HG02970 (cell line): Measurements from ENCODE around the gene CHN2.

Source experiments
- ATAC-seq: cut with Tn5 transposase; IDR thresholded peaks from one replicate; pipeline ENCODE4 v1.9.1; 2021; ENCODE audit warnings: mild to moderate bottlenecking, moderate library complexity, moderate number of reproducible peaks; ENCODE audit not compliant: unreplicated experiment, low FRiP score

The CHN2 gene

DNA sequence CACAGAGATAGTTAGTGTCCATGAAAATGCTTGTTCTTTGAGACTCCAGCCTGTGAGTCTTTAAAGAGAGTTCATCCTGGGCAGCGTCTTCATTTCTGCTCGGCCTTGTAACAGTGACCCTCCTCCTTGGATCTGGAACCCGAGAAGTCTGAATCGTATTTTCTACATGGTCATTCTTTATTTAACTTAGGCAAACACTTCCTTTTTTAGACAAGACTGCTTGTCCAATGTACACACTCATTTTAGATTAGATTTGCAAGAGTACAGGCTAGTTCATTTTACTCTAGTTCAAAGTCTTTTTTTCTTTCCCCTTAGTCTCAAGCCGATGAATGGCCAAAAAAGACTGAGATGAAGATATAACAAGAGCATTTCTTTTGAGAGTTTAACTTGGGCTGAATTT, 133.5 kb downstream of the CHN2 start:
- ATAC-seq = no peak

DNA sequence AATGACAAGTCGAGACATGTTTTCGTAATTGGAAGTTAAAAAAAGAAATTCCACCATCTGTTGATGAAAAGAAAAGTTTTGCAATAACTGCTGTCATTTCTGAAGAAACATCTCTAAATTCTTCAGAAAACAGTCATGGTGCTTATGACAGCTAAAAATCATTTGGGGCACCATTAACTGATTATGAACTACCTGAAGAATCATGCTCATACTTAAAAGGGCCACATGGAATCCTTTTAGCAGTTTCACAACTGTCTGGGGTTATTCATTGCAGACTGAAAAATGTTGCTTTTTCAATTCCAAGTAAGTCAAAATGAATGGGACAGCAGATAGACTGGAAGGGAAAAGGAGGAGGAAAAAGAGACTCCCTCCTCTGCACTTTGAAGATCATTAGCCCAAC, 134.2 kb downstream of the CHN2 start:
- no peak for ATAC-seq

DNA sequence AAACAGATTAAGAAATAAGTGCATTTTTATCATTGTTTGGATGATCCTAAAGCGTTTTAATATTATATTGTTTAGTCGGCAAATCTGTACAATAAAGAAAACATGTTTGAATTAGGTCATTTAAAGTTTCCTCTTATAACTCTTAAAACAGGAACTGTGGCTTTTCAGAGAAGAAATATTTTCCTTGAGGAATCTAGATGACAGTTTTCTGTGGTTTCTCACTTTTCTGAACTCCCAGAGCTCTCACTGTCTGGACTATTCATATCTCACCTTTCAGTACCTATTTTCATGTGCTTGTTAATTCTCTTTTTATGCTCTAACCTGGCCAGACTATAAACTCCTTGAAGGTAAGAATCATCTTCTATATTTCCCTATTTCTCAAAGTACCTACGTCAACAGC, 135.1 kb downstream of the CHN2 start:
- ATAC-seq = no peak

DNA sequence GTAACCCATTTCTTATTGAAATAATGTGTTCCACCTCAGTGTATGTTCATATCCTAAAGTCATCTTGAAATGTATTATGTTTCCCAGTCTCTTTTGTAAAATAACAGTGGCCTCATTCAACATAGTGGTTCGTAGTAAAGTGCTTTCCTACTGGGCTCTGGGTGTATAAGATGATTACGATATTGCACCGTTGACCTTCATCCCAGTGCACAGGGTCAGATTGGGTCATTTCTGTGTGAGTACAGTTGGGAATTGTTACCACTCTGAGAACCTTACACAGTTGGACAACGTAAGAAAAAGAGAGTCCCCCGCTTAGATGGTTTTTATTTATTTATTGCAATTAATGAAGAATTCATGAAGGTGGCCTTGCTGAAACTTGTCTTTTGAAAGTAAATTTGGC, 135.6 kb downstream of the CHN2 start:
- ATAC-seq = no peak

DNA sequence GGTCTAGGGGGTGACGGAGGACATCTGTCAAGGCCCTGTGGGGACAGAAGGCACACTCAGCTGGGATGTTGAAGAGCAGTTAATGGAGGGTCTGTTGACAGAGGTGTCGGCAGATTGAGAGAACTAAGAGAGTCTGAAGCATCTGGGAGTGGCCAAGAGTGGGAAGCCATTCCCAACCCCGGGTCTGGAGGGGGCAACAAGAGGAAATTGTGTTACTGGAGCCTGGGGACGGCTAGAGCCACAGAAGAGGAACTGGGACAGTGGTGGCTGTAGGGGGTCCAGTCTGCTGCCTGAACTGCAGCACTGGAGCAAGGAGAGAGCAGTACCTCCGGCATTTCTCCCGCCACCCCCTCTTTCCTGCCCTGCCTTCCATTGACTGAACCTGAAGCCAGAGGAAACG, 136.6 kb downstream of the CHN2 start:
- no peak for ATAC-seq

DNA sequence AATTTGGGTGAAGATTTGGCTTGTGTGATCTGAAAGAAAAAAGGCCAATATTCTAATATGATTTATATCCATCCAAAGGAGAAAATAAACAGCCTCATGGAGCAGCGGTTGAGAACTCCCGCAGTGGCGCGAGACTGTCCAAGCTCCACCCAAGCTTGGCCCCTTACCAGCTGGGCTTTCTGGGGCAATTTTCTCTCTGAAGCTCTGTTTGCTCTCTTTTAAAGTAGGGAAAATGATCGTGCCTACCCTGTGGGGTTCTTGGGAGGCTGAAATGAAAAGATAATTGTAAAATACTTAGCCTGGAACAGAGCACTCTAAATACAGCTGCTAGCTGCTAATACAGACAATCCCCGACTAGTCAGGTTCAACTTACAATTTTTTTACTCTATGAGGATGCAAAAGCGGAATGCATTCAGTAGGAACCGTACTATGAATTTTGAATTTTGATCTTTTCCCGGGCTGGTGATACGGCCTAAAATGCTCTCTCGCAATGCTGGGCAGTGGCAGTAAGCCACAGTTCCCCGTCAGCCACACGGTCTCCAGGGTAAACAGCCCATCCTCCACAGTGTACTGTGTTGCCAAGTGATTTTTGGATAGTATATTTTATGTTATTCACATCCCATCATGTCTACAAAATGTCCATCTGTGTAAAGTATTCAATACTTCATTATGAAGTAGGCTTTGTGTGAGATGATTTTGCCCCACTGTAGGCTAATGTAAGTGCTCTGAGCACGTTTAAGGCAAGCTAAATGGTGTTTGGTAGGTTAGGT, 137.7 kb downstream of the CHN2 start:
- ATAC-seq = no peak

DNA sequence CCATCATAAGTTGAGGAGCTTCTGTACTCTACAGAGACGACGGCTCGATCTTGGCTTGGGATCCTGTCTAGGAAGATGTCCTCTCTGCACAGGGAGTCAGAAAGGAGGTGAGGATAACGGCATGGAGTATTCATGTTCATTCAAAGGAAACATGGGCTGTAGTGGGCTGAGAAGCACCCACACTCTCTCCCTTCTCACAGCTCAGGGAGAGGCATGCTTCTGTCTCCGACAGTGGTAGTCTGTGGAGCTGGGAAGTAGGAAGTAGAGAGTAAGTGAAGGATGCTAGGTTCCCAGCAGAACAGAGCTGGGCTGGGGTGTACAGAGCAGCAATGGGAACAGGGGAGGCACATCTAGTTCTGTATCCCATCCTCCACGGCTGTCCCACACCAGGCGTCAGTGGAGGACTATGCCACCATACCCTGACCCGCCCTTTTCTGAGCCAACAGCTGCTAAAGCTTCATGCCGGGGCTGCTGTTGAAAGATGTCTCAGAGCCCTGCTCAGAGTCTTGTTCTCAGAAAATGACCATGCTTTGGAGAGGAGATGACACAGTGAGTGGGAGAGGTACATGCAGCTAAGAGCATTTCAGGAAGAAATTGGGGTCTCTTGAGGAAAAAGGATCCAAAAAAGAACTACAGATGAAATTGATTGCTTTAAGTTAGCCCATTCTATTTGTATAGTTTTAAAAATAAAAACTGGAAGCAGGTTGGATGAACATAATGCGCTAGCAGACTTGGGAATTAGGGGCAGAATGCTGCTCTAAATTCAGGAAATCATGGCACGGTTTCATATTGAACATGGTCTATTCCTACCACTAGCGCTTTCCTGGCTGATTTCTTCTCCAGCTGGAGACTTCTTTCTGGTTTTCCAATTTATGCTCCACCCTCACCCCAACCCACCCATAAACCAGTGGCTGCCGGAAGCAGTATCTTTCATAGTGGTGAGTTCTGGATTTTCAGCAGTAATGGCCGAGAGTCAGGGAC, 138.6 kb downstream of the CHN2 start:
- ATAC-seq = no peak

DNA sequence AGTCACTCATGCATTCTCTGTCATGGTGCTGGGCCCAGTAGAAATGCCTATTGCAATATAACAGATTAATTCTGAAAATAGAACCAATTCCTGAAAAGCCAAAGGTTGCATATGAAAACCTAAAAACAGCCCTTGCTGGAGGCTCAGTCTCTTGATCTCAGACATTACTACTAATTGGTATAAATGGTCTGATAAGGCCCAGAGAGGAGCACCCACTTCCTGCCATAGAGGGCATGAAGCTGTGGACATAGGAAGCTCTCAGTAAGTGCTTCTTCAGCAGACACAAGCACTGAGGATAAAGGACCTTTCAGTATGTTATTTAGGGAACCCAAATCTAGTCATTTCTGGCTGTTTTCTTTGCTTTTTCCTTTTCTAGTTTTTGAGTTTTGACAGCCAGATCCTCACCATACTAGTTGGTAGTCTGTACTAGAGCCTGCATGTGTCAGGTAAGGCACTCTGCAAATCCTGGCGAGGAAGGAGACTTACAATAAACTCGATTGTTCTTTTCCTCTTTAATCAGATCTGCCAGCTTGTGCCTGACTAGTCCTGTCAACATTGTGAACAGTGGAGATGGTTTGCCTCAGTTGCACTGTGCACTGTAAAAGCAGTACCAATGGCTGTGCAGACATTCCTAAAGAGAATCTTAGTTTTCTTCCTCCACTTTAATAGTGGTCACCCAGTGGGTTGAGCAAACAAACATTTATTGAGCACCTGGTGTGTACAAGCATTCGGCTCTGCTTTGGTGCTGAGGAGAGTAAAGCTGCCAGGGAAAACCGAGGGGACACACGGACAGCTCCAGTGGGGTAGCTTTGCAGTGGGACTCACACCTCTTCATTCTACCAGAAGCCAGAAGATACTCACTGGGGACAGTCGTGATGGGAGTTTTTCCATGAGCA, 140.9 kb downstream of the CHN2 start:
- no peak for ATAC-seq

DNA sequence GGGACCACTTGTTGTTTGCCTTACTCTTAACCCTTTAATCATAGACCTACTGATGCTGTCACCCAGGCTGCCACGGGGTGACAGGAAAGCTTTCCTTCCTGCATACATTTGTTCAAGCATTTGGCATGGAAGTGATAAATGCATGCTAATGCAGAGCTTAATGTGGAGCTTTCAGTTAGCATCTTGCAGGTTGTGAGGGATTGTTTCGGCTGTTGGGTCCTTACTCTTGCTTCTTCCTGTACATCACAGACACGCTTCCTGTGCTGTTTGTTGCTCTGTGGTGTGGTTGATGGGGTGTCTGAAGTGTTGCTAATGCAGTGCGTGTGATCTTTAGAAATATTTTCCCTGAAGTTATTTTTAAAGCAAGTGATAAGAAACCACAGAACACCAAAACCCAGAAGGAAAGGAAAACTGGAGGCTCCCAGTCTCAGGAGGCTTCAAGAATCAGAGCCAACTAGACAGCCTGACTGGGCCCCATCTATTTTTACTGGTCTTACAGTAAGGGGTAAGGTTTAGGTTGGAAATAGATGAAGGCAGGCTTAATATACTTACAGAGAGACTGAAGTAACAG, 143.1 kb downstream of the CHN2 start:
- ATAC-seq = no peak

DNA sequence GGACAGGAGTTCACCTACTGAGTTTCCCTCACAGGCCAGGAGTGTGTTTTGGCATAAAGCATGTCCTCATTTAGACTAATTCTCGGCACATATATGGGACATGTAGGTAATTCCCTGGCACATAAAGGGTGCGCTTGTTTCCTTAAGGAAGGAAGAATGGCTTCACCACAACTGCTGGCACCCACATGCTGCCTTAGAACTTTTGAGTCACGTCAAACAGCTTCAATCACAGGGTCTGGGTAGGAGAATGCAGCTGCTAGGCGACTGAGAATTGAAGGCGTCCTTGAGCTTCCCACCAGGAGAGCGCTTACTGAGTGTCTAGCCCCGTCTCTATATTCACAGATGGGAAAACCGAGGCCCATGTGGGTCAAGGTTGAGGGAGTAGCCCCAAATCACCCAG, 146.1 kb downstream of the CHN2 start:
- no peak for ATAC-seq

DNA sequence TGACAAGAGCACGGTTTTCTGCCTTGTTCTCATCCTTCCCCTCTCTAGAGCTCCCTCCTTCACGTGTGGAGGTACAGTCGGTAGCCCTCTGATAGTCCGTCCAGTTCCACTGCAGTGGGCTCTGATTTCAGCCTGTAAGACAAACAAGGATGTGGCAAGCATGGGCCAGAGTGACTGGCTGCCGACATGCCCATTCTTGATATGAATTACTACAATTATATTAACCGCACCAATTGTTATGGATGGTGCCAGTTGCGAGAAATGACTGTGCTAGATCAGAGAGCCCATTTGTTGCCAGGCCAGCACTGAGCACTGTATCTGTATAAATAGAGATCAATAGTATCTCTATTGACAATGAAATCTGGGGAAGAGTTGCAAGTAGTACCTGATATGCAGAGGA, 146.6 kb downstream of the CHN2 start:
- ATAC-seq = no peak

DNA sequence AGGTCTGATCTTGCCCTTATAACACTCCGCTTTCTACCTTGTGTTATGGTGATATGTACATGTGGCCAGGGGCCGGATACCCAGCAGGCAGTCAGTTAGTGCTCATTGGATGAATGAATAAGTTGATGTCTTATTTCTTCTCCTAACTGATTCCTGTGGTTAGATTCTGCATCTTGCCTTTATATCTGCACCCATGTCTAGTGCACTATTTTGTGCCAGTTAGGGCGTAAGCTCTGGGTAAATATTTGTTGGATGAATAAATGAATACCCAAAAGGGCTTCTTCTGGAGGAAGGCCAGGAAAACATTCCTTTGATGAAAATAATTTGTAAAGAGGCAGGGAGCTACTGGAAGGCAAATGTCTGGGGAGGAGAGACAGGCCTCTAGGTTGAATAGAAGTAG, 148.2 kb downstream of the CHN2 start:
- ATAC-seq = no peak

DNA sequence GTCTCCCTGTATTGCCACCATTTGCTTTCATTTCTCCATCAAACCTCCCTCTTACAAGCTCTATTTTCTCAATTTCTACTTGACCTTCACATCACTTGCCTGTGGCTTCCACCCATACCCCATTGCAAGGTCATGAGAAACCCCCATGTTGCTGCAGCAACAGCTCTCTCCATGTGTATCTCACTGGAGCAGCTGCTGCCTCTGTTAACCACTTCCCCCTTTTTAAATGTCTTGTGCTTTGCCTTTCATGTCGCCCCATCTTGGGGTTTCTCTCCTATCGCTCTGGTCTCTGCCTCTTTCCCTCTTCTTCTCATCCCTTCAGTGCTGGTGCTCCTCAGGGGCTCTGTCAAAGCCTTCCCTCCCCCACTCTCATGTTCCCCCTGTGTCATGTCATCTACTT, 148.8 kb downstream of the CHN2 start:
- ATAC-seq = no peak

DNA sequence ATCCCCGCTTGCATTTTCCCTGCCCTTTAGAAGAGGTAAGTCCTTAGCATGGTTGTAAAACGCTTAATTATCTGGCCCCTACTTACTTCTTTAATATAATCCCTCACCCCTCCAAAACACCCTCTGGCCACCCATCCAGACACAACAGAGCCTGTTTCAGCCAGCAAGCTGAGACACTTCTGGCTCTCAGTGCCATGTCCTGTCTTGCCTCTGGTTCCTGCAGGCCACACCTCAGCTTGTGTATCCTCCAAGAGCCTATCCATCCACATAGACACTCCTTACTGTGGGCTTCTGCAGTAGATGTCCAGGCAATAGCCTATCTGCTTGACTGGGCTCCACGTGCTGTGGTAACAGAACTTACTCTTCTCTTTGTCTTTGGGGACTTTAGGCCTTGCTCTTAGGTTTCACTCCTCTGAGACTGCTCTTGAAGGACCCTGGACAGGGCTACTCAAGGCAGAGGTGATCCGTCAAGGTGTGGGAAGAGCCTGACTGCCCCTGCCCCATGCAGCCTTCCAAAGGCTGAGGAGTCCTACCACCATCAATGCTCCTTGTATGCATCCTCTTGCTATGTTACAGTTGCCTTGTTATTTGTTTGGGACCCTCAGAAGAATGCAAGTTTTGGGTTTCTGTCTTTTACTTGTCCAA, 149.9 kb downstream of the CHN2 start:
- no peak for ATAC-seq

DNA sequence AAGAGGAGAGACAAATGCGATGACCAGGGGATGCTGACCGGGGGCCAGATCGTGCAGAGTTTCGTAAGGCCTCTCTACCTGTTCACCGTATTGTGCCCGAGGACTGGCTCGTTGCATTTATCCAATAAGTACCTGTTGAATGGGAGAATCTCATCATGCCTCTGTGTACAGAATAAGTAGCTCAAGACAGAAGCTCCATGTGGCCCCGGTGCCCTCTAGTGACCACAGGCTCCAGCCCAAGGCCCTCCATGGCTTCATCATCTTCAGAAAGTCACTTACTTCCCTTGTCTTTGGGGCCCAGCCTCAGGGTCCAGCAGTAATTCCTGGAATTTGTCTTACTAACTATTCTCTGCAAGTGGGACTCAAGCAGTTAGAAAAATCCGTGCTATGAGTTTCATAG, 151.0 kb downstream of the CHN2 start:
- ATAC-seq = no peak

DNA sequence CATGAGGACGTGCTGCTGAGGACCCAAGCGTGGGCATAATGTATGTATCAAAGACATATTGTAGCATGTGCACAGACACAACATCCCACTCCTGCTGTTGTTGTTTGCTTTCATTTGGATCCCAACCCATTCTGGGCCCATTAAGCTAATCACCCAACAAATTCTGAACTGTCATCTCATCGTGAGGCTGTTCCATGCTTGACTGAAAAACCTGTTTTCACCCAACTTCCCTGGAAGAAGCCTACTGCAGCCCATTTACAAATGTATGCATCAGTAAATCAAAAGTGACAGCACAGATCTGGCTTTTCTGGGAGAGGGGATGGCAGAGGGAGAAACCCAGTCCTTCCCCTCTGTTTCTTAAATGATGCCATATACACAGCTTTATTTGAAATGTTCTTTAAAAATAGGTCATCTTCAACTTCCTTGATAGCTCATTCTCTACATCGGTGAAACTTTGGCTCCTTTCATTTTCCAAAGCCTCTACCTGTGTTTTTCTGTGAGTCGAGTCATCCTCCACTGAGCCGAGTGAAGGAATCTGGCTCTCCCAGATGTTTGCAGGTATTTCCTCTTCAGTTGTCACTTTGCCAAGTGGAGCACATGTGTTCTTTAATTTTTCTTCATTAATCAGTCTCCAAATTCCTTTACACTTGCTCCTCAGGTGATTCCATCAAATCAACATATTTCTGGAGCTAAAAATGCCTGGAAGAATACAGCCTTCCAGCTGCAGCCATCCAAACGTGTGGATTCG, 151.8 kb downstream of the CHN2 start:
- ATAC-seq = no peak

DNA sequence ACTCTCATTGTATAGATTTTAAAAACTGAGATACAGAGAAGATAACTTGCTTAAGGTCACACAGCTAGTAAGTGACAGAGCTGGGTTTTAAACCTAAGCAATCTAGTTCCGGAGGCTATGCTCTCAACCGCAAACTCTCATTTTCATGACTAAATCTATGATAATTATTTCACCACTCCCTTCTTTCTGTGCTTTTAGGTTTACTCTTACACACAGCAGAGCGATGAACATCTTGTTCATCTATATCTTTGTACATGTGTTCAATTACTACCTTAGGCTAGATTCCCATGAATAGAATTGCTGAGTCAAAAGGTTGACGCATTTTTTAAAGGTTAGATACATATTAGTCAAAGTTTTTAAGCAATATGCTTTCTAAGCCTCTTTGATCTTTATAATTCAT, 154.8 kb downstream of the CHN2 start:
- ATAC-seq = no peak

DNA sequence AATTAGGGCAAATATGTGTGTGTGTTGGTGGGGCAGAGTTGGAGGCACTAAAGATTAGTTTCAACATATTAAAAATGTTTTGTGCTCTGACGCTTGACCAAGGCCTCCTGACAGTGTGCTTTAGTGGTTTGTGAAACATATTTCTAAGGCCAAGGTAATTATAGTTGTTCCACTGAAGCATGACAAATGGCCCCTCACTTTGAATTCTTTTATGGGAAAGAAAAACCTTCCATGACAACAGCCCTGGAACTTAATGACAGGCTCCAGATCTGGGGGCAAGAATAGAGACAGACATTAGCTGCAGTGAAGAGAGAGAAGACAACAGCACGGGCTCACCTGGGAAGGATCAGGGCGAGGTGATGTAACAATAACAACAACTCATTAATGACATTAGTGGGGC, 155.8 kb downstream of the CHN2 start:
- ATAC-seq = no peak

DNA sequence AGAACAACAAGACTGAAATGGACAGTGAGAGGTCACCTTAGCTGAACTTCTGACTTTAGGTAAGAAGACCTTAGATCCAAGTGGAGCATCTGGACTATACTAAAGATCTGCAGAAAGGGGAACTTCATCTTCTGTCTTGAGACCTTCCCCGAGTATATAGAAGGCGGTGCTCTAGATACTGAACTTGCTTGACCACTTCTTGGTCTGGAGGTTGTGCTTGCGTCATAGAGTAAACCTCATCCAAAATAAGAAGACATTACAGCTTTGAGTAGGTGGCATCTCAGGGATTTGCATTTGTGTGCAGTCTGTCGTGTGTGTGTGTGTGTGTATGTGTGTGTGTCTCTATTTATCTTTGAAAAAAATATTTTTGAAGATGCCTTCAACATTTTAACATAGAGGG, 157.5 kb downstream of the CHN2 start:
- ATAC-seq = no peak
